ENCODE results near the gene DGCR2. TPM values are rescaled to one million over a fixed set of nuclear protein-coding genes. Genes with fewer than 3 reads are reported as not detected.

Gene DGCR2
- total RNA-seq, 6 experiments from 2014 or later: 19.8 to 31.7 (median 24.7) TPM

GRCh38 chr22:19130959-19131684 is 8.9 kb upstream of the DGCR2 start, which contains the start of gene TSSK2:
Gene TSSK2, plus strand, starts transcription at chr22:19131308. Its CDS starts 92 bp downstream, at chr22:19131400.
- no peak for DNase-seq
- 91% methylated on average over 12 of the region's 27 CpGs for WGBS (ENCODE audit: insufficient coverage, low coverage, low lambda C conversion rate, missing lambda C conversion rate)
- no peak for TF ChIP-seq CTCF (IDR thresholded peaks at IDR 0.05)
- no peak for TF ChIP-seq POLR2A (IDR thresholded peaks at IDR 0.05)
- H3K9me3 ChIP-seq: no peaks in the 10 kb centered on the region
- no peak for ATAC-seq
- H3K4me3 ChIP-seq: no peak within 1 kb of the TSS
- H3K27me3 ChIP-seq: no peaks in the 10 kb centered on the region
- no peaks in the 10 kb centered on the region for H3K4me1 ChIP-seq
- intact Hi-C loops (cut with DNase I): no loop called here
- no peak within 1 kb of the TSS for H3K27ac ChIP-seq
- H3K36me3 ChIP-seq: peaks cover 0 to 15% (median 2%) of the 10 kb centered on the region in 4 donors

- Histone ChIP-seq H3K4me1 (no peaks in the 10 kb centered on the region), H3K4me3 (no peak overlapping the region), H3K9me3 (no peaks in the 10 kb centered on the region), H3K36me3 (peaks cover 0 to 11% (median 2%) of the 10 kb centered on the region in 4 donors), H3K27ac (no peak overlapping the region), H3K27me3 (no peaks in the 10 kb centered on the region)
- WGBS (ENCODE audit: insufficient coverage, low coverage, low lambda C conversion rate, missing lambda C conversion rate): 100% methylated on average over 7 of the region's 8 CpGs
- ATAC-seq (no peak), DNase-seq (no peak)
- TF ChIP-seq POLR2A (IDR thresholded peaks at IDR 0.05) (no peak), CTCF (IDR thresholded peaks at IDR 0.05) (no peak)
- intact Hi-C loops (cut with DNase I): no loop called here
Observed at GRCh38 chr22:19129871-19130270, 7.7 kb upstream of the DGCR2 start.

GRCh38 chr22:19128946-19129727 is 6.9 kb upstream of the DGCR2 start:
- Histone ChIP-seq H3K9me3 (no peaks in the 10 kb centered on the region), H3K27me3 (no peaks in the 10 kb centered on the region), H3K27ac (no peak overlapping the region), H3K4me3 (no peak overlapping the region), H3K36me3 (peaks cover 0 to 4% (median 2%) of the 10 kb centered on the region in 4 donors), H3K4me1 (no peaks in the 10 kb centered on the region)
- ATAC-seq (no peak), DNase-seq (no peak)
- 17% methylated on average over 1 of the region's 7 CpGs for WGBS (ENCODE audit: insufficient coverage, low coverage, low lambda C conversion rate, missing lambda C conversion rate)
- intact Hi-C loops (cut with DNase I): no loop called here
- no peak for TF ChIP-seq CTCF (IDR thresholded peaks at IDR 0.05)
- no peak for TF ChIP-seq POLR2A (IDR thresholded peaks at IDR 0.05)

- Histone ChIP-seq H3K36me3 (no peaks in the 10 kb centered on the region), H3K4me1 (no peaks in the 10 kb centered on the region), H3K9me3 (no peaks in the 10 kb centered on the region), H3K27me3 (no peaks in the 10 kb centered on the region), H3K4me3 (no peak overlapping the region), H3K27ac (no peak overlapping the region)
- DNase-seq: no peak
- TF ChIP-seq POLR2A (IDR thresholded peaks at IDR 0.05) (no peak), CTCF (IDR thresholded peaks at IDR 0.05) (no peak)
- intact Hi-C loops (cut with DNase I): no loop called here
- ATAC-seq: no peak
- WGBS (ENCODE audit: insufficient coverage, low coverage, low lambda C conversion rate, missing lambda C conversion rate): 0% methylated on average over 1 of the region's 7 CpGs
Observed at GRCh38 chr22:19128009-19128401, 5.8 kb upstream of the DGCR2 start.
